K562 (cell line): Measurements from ENCODE around the gene YJEFN3. TPM values are rescaled to one million over a fixed set of nuclear protein-coding genes. Genes with fewer than 3 reads are reported as not detected.
A peak's percentile ranks its signal among the peaks of the same experiment; 100 is the strongest.

Experiments used
- ARHGAP35 ChIP-seq: fragments of 450-650 bp; IDR thresholded peaks from 2 replicates; pipeline ENCODE4 v1.6.1; 2018; ENCODE audit not compliant: partially characterized antibody
- ATF7 ChIP-seq: fragments of 450-650 bp; IDR thresholded peaks from 2 replicates; pipeline ENCODE4 v1.7.1; 2014; ENCODE audit warnings: mild to moderate bottlenecking, moderate library complexity
- BMI1 ChIP-seq: fragments of 150-350 bp; IDR thresholded peaks from 2 replicates; pipeline ENCODE4 v1.6.1; 2014; ENCODE audit warnings: low read length
- CREB5 ChIP-seq: fragments of 250-450 bp; sonication (Bioruptor Pico); IDR thresholded peaks from 2 replicates; pipeline ENCODE4 v1.5.0; 2020; ENCODE audit warnings: mild to moderate bottlenecking
- CUX1 ChIP-seq: fragments of 200-800 bp; sonication (Bioruptor generic); IDR thresholded peaks from 2 replicates; pipeline ENCODE4 v1.6.1; 2016; ENCODE audit warnings: missing genetic modification characterization, missing compliant biosample characterization
- ELF1 ChIP-seq: fragments of 200-800 bp; sonication (Bioruptor generic); IDR thresholded peaks from 2 replicates; pipeline ENCODE4 v1.6.1; 2016; ENCODE audit warnings: missing genetic modification characterization, missing compliant biosample characterization
- MCM5 ChIP-seq: fragments of 450-650 bp; IDR thresholded peaks from 2 replicates; pipeline ENCODE4 v1.6.1; 2016; ENCODE audit warnings: low read depth
- MXI1 ChIP-seq: IDR thresholded peaks from 2 replicates; pipeline ENCODE4 v1.6.1; 2011; ENCODE audit warnings: low read depth, mild to moderate bottlenecking, improper control_type of control experiment, low read length
- NCOA2 ChIP-seq, 2 experiments: fragments of 450-650 bp; IDR thresholded peaks; 2 replicates each; pipeline ENCODE4 v1.6.1; 2018; ENCODE audit warnings: mild to moderate bottlenecking in 2 of 2, moderate library complexity in 1 of 2; ENCODE audit not compliant: partially characterized antibody in 2 of 2
- NKRF ChIP-seq: fragments of 450-650 bp; IDR thresholded peaks from 2 replicates; pipeline ENCODE4 v1.6.1; 2016; ENCODE audit warnings: borderline replicate concordance
- NRF1 ChIP-seq, 2 experiments: fragments of 450-650 bp; IDR thresholded peaks in 1 of 2; conservative IDR thresholded peaks in 1 of 2; 2 replicates each; pipeline ENCODE4 v1.6.1; 2014; ENCODE audit warnings: mild to moderate bottlenecking in 2 of 2
- PML ChIP-seq: IDR thresholded peaks from 2 replicates; pipeline ENCODE4 v1.6.1; 2012; ENCODE audit warnings: low read length, inconsistent platforms
- TBP ChIP-seq: optimal IDR thresholded peaks from 2 replicates; pipeline ENCODE3; 2011; ENCODE audit warnings: low read depth, low read length, improper control_type of control experiment
- TFE3 ChIP-seq: fragments of 450-650 bp; formaldehyde crosslinking; IDR thresholded peaks from 2 replicates; pipeline ENCODE4 v1.4.0; 2020; ENCODE audit warnings: mild to moderate bottlenecking, mixed read lengths
- ZBTB34 ChIP-seq: fragments of 250-450 bp; sonication (Bioruptor Pico); IDR thresholded peaks from 2 replicates; pipeline ENCODE4 v1.8.0; 2021; ENCODE audit warnings: mild to moderate bottlenecking, moderate library complexity
- polyA plus RNA-seq, 8 experiments: library from polyadenylated mRNA; depleted of rRNA in 4 of 8; stranded (reverse) in 5 of 8; unstranded in 3 of 8; fragments of >200 nt; fragmentation: Nextera tagmentation in 2 of 8; fragmentation: Illumina TruSeq in 1 of 8; extraction: Ambion mirVana in 2 of 8; extraction: Trizol in 1 of 8; gene quantifications; 2 replicates each; pipeline versions ENCODE4 v1.2.1 to v1.2.3, GENCODE V29; 2011 to 2014; ENCODE audit warnings: inconsistent platforms in 1 of 8, missing spikeins in 1 of 8
- total RNA-seq, 7 experiments: library from RNA; depleted of rRNA in 6 of 7; stranded (reverse); fragments of >200 nt in 6 of 7; fragmentation: Illumina TruSeq in 2 of 7; extraction: Trizol in 2 of 7; gene quantifications; 2 replicates each; pipeline versions ENCODE4 v1.2.1 to v1.2.3, GENCODE V29; 2011 to 2021; ENCODE audit warnings: low replicate concordance in 1 of 7

YJEFN3 gene
- total and polyA plus RNA-seq, 9 of the 15 experiments (the other 6 are each of a cell fraction or from before 2014, with no cell fraction given), result 0.04 to 5.8 (median 1.3) TPM; not detected in 1

GRCh38 chr19:19488875-19489690 is 39.6 kb upstream of the YJEFN3 start (continued):
- TF ChIP-seq CUX1 (CRISPR knock-in tag), result peak; percentile 98
- TF ChIP-seq MXI1, result peak; percentile 12; the same call in 1 of the 2 replicates
- TF ChIP-seq TBP, result peak; percentile 43
- TF ChIP-seq PML, result peak; percentile 39; the same call in 1 of the 2 replicates
- peak in 1 of 2 experiments; percentile 43; a peak in 2 of 4 replicates for TF ChIP-seq NRF1 (conservative IDR thresholded peaks at IDR 0.05 in 1 of 2, IDR thresholded peaks at IDR 0.05 in 1 of 2)
- peak; percentile 81 for TF ChIP-seq ELF1 (tag)
- no peak for TF ChIP-seq ARHGAP35
- peak; percentile 85 for TF ChIP-seq BMI1
- peak; percentile 97 for TF ChIP-seq ATF7
- TF ChIP-seq ZBTB34 (CRISPR knock-in tag), result no peak
- TF ChIP-seq CREB5, result no peak
- TF ChIP-seq NCOA2 (IDR thresholded peaks at IDR 0.05; ENCODE audit: partially characterized antibody in 2 of 2), result no peak
- 0 out of 2 replicates have a peak, but pooled peaks have one; percentile 25 for TF ChIP-seq NKRF
- TF ChIP-seq TFE3 (CRISPR knock-in tag), result peak; percentile 99
- TF ChIP-seq MCM5, result no peak
